Measurements from ENCODE around the gene CDK1. TPM values are rescaled to one million over a fixed set of nuclear protein-coding genes. Genes with fewer than 3 reads are reported as not detected.

Gene CDK1
- total and polyA plus RNA-seq, 2 donors (not counting 3 experiments of a cell fraction or from before 2014, with no cell fraction given) = 19.9 to 70.1 TPM

DNA sequence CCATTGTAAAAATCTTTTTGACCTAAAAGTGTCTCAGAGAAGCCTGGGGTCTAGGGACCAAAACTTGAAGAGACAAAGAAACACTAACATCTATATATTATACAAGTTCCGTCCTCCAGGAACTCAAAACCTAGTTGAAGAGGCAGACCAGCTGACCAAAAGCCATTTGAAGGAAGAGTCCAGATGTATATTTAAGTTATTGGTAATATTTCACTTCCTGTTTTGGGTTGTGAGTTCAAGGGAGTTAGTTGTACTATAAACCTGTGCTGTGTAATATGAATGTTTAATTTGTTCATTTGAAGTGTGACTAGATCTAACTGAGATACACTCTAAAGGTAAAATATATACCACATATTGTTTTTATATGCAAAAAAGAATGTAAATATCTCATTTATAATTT is 45.0 kb downstream of the CDK1 start:
- no peak for FAIRE-seq
- Histone ChIP-seq H3K36me3 (ENCODE audit: control insufficient read depth in 2 of 2, extremely low read depth in 1 of 2, insufficient read depth in 2 of 2, low read length in 2 of 2) (no peaks in the 10 kb centered on the region), H2AFZ (ENCODE audit: low read depth, low read length) (no peak overlapping the region), H3K27ac (ENCODE audit: insufficient read depth, low read depth, low read length) (no peak overlapping the region), H3K9me1 (replicated peaks; ENCODE audit: control insufficient read depth, extremely low read depth, insufficient read depth, low read length) (no peaks in the 10 kb centered on the region), H3K79me2 (ENCODE audit: control insufficient read depth, insufficient read depth, low read length) (no peaks in the 10 kb centered on the region), H3K4me1 (ENCODE audit: control insufficient read depth, extremely low read depth, insufficient read depth, low read length) (peaks cover 42% of the 10 kb centered on the region), H3K27me3 (ENCODE audit: control insufficient read depth in 2 of 2, insufficient read depth in 2 of 2, low read length in 2 of 2) (no peaks in the 10 kb centered on the region), H3K4me2 (ENCODE audit: insufficient read depth, low read length) (no peak overlapping the region), H3K4me3 (replicated peaks in 1 of 3; ENCODE audit: insufficient read depth in 1 of 3, low read depth in 1 of 3, low read length in 3 of 3) (no peak overlapping the region), H3K9ac (replicated peaks; ENCODE audit: extremely low read depth, insufficient read depth, low read length) (no peak overlapping the region), H3K9me3 (replicated peaks; ENCODE audit: control insufficient read depth, insufficient read depth, low read length) (no peaks in the 10 kb centered on the region), H4K20me1 (replicated peaks; ENCODE audit: control insufficient read depth, extremely low read depth, insufficient read depth, low read length) (no peaks in the 10 kb centered on the region)
- CTCF ChIA-PET = interaction anchor here (1.4 kb wide), 2 partner anchors 60 to 141 kb away, joined by 3 to 5 read pairs; no protein-coding TSS in a partner anchor
- dilution Hi-C loops (cut with MboI; ENCODE audit: extremely low pct_ligation_motif_present, low sequenced_read_pairs) = no loop called here
- no TSS peak for BruUV-seq (replicated peaks)
- TF ChIP-seq JUN (IDR thresholded peaks at IDR 0.05; ENCODE audit: borderline replicate concordance, insufficient read depth, insufficient read length, low read depth) = no peak
- TF ChIP-seq MYC (IDR thresholded peaks at IDR 0.05; ENCODE audit: low read depth, low read length) = no peak
- no peak for TF ChIP-seq GATA2 (IDR thresholded peaks at IDR 0.05; ENCODE audit: insufficient read depth, insufficient read length, low read depth, low read length)
- no peak for TF ChIP-seq EZH2 (IDR thresholded peaks at IDR 0.05; ENCODE audit: borderline replicate concordance, low read depth, low read length, severe bottlenecking)
- TF ChIP-seq POLR2AphosphoS5 (IDR thresholded peaks at IDR 0.05; ENCODE audit: insufficient read depth, low read depth, low read length) = no peak
- TF ChIP-seq, protein P1, sequence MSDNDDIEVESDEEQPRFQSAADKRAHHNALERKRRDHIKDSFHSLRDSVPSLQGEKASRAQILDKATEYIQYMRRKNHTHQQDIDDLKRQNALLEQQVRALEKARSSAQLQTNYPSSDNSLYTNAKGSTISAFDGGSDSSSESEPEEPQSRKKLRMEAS (IDR thresholded peaks at IDR 0.05; ENCODE audit: insufficient read depth, insufficient read length) = no peak
- TF ChIP-seq FOS (IDR thresholded peaks at IDR 0.05; ENCODE audit: borderline replicate concordance, insufficient read depth, low read length) = no peak
- TF ChIP-seq, protein P2, sequence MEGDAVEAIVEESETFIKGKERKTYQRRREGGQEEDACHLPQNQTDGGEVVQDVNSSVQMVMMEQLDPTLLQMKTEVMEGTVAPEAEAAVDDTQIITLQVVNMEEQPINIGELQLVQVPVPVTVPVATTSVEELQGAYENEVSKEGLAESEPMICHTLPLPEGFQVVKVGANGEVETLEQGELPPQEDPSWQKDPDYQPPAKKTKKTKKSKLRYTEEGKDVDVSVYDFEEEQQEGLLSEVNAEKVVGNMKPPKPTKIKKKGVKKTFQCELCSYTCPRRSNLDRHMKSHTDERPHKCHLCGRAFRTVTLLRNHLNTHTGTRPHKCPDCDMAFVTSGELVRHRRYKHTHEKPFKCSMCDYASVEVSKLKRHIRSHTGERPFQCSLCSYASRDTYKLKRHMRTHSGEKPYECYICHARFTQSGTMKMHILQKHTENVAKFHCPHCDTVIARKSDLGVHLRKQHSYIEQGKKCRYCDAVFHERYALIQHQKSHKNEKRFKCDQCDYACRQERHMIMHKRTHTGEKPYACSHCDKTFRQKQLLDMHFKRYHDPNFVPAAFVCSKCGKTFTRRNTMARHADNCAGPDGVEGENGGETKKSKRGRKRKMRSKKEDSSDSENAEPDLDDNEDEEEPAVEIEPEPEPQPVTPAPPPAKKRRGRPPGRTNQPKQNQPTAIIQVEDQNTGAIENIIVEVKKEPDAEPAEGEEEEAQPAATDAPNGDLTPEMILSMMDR (IDR thresholded peaks at IDR 0.05; ENCODE audit: extremely low read depth in 1 of 2, insufficient read depth in 1 of 2, low read depth in 1 of 2, low read length in 2 of 2) = no peak
- no peak for TF ChIP-seq POLR2A (IDR thresholded peaks at IDR 0.05; ENCODE audit: low read depth, low read length)
- no peak for DNase-seq (ENCODE audit: low read depth, low spot score)
- POLR2A ChIA-PET = no interaction called here
- intact Hi-C loops (cut with micrococcal nuclease) = loop anchor here (5.0 kb wide), 1 partner anchor 819 kb away; no protein-coding TSS in a partner anchor

Measured in endothelial cell of umbilical vein (primary cell).